IMR-90 (cell line): ENCODE data around the gene FGGY. TPM values are rescaled to one million over a fixed set of nuclear protein-coding genes. Genes with fewer than 3 reads are reported as not detected.

Experiments used
- ATAC-seq: fragments of 200-7000 bp; cut with Tn5 transposase; 2 replicates; pipeline ENCODE4 v1.9.1; 2020; ENCODE audit warnings: low read depth, mild to moderate bottlenecking, moderate library complexity
- BruUV-seq: library from RNA; stranded (reverse); fragments of 400-500 nt; replicated peaks from 2 replicates; lab custom pipeline; 2021; lab: Mats Ljungman, UMichigan
- CTCF ChIA-PET: fragments of 300-600 bp; formaldehyde crosslinking; extraction: SDS; loops from one replicate; lab custom pipeline; 2021; ENCODE audit warnings: antibody characterized with exemption; lab: Yijun Ruan, JAX
- POLR2A ChIA-PET: fragments of 300-600 bp; sonication (Branson Sonifier 250); formaldehyde crosslinking; loops from one replicate; lab custom pipeline; 2022; ENCODE audit warnings: antibody characterized with exemption; ENCODE audit not compliant: unreplicated experiment; lab: Charles Lee
- DNase-seq: peaks from one replicate; pipeline ENCODE4 v3.0.0; 2013
- H2AFZ ChIP-seq: replicated peaks from 2 replicates; pipeline ENCODE3; 2013; ENCODE audit warnings: low read length, mild to moderate bottlenecking; ENCODE audit not compliant: poor library complexity
- H2AK5ac ChIP-seq: 2 replicates; pipeline ENCODE4 v1.6.1; 2013; ENCODE audit warnings: low read depth, low read length, inconsistent platforms
- H2AK9ac ChIP-seq: replicated peaks from 2 replicates; pipeline ENCODE3; 2013; ENCODE audit warnings: mild to moderate bottlenecking, low read depth, low read length, moderate library complexity; ENCODE audit not compliant: poor library complexity
- H2BK120ac ChIP-seq: 2 replicates; pipeline ENCODE4 v1.6.1; 2013; ENCODE audit warnings: low read depth, low read length, inconsistent platforms
- H2BK15ac ChIP-seq: 3 replicates; pipeline ENCODE4 v1.6.1; 2013; ENCODE audit warnings: low read depth, low read length, inconsistent platforms
- H2BK20ac ChIP-seq: 2 replicates; pipeline ENCODE4 v1.6.1; 2013; ENCODE audit warnings: low read depth, mild to moderate bottlenecking, inconsistent platforms, low read length, moderate library complexity
- H2BK5ac ChIP-seq: 2 replicates; pipeline ENCODE4 v1.6.1; 2013; ENCODE audit warnings: mild to moderate bottlenecking, low read depth, low read length, inconsistent platforms; ENCODE audit not compliant: poor library complexity, severe bottlenecking
- H3K14ac ChIP-seq: replicated peaks from 2 replicates; pipeline ENCODE4 v1.6.1; 2013; ENCODE audit warnings: low read depth, low read length, inconsistent platforms
- H3K18ac ChIP-seq: 2 replicates; pipeline ENCODE4 v1.6.1; 2013; ENCODE audit warnings: low read depth, low read length, control low read depth
- H3K23ac ChIP-seq: 2 replicates; pipeline ENCODE4 v1.6.1; 2013; ENCODE audit warnings: low read depth, low read length, inconsistent platforms
- H3K27ac ChIP-seq: 2 replicates; pipeline ENCODE4 v1.5.1; 2013; ENCODE audit warnings: mild to moderate bottlenecking, control low read depth, low read length; ENCODE audit not compliant: insufficient read depth
- H3K27me3 ChIP-seq: 2 replicates; pipeline ENCODE4 v1.6.1; 2013; ENCODE audit warnings: low read length; ENCODE audit not compliant: control insufficient read depth, insufficient read depth
- H3K36me3 ChIP-seq: 2 replicates; pipeline ENCODE4 v1.6.1; 2013; ENCODE audit warnings: low read length, mixed read lengths; ENCODE audit not compliant: control insufficient read depth, insufficient read depth
- H3K4ac ChIP-seq: 2 replicates; pipeline ENCODE4 v1.6.1; 2013; ENCODE audit warnings: low read depth, low read length, inconsistent platforms
- H3K4me1 ChIP-seq: 2 replicates; pipeline ENCODE4 v1.6.1; 2013; ENCODE audit warnings: low read length, mixed read lengths; ENCODE audit not compliant: control insufficient read depth, insufficient read depth
- H3K4me2 ChIP-seq: 2 replicates; pipeline ENCODE4 v1.6.1; 2013; ENCODE audit warnings: low read depth, mild to moderate bottlenecking, control low read depth, low read length, moderate library complexity
- H3K4me3 ChIP-seq: 2 replicates; pipeline ENCODE4 v1.5.1; 2013; ENCODE audit warnings: low read depth, mild to moderate bottlenecking, control low read depth, low read length, moderate library complexity; ENCODE audit not compliant: insufficient read depth
- H3K56ac ChIP-seq: 2 replicates; pipeline ENCODE4 v1.6.1; 2013; ENCODE audit warnings: low read length, inconsistent platforms; ENCODE audit not compliant: insufficient read depth; ENCODE audit errors: extremely low read depth
- H3K79me1 ChIP-seq, 2 experiments: 2 replicates each; pipeline ENCODE4 v1.6.1; 2013; ENCODE audit warnings: low read length in 2 of 2, inconsistent platforms in 1 of 2, low read depth in 1 of 2
- H3K9ac ChIP-seq: 2 replicates; pipeline ENCODE4 v1.6.1; 2013; ENCODE audit warnings: low read depth, low read length, control low read depth
- H3K9me1 ChIP-seq: 2 replicates; pipeline ENCODE4 v1.6.1; 2013; ENCODE audit warnings: low read length, inconsistent platforms; ENCODE audit not compliant: insufficient read depth
- H3K9me3 ChIP-seq: 2 replicates; pipeline ENCODE4 v1.6.1; 2013; ENCODE audit warnings: low read length; ENCODE audit not compliant: control insufficient read depth, insufficient read depth
- H4K20me1 ChIP-seq: 2 replicates; pipeline ENCODE4 v1.6.1; 2013; ENCODE audit warnings: low read length, inconsistent platforms; ENCODE audit not compliant: insufficient read depth
- H4K5ac ChIP-seq: 2 replicates; pipeline ENCODE4 v1.6.1; 2013; ENCODE audit warnings: mild to moderate bottlenecking, low read depth, low read length, control low read depth
- H4K8ac ChIP-seq, 2 experiments: 2 replicates each; pipeline ENCODE4 v1.6.1; 2013; ENCODE audit warnings: low read depth in 2 of 2, low read length in 2 of 2, control low read depth in 1 of 2, inconsistent platforms in 1 of 2
- H4K91ac ChIP-seq: 2 replicates; pipeline ENCODE4 v1.6.1; 2013; ENCODE audit warnings: low read depth, low read length, inconsistent platforms; ENCODE audit not compliant: insufficient read depth
- BHLHE40 ChIP-seq: fragments of 150-350 bp; IDR thresholded peaks from 2 replicates; pipeline ENCODE4 v1.6.1; 2016; ENCODE audit warnings: mild to moderate bottlenecking, low read depth, low read length
- CEBPB ChIP-seq: IDR thresholded peaks from 2 replicates; pipeline ENCODE4 v1.6.1; 2012; ENCODE audit warnings: low read depth, low read length, improper control_type of control experiment
- CTCF ChIP-seq: conservative IDR thresholded peaks from 2 replicates; pipeline ENCODE4 v1.5.1; 2012; ENCODE audit warnings: mild to moderate bottlenecking, low read depth, low read length, improper control_type of control experiment
- POLR2A ChIP-seq: IDR thresholded peaks from 2 replicates; pipeline ENCODE4 v1.6.1; 2012; ENCODE audit warnings: mild to moderate bottlenecking, low read depth, low read length
- RFX5 ChIP-seq: IDR thresholded peaks from 2 replicates; pipeline ENCODE4 v1.8.0; 2012; ENCODE audit warnings: low read depth, mild to moderate bottlenecking, low read length, moderate library complexity
- SMC3 ChIP-seq: fragments of 150-350 bp; IDR thresholded peaks from 2 replicates; pipeline ENCODE4 v1.6.1; 2016; ENCODE audit warnings: low read depth, mild to moderate bottlenecking, antibody characterized with exemption, low read length, moderate library complexity
- WGBS, 2 experiments: methylation state at CpG; one replicate each; pipeline versions ENCODE4 v1.1.5 to v1.1.7; 2013; ENCODE audit warnings: missing lambda C conversion rate in 2 of 2; ENCODE audit not compliant: insufficient read length in 1 of 2; ENCODE audit errors: extremely low coverage in 2 of 2; 5-methylcytosine and 5-hydroxymethylcytosine counted together
- dilution Hi-C: fragments of 300-500 bp; cut with HindIII; formaldehyde crosslinking; loops from one replicate; pipeline ENCODE4 v1.14.3; 2018; ENCODE audit warnings: low sequenced_read_pairs; ENCODE audit not compliant: unreplicated experiment
- in situ Hi-C: fragments of 300-500 bp; cut with MboI; formaldehyde crosslinking; loops from 3 replicates; pipeline ENCODE4 v1.14.3; 2019; ENCODE audit warnings: low sequenced_read_pairs, inconsistent platforms, mixed read lengths
- intact Hi-C: fragments of 100-400 bp; cut with micrococcal nuclease; formaldehyde crosslinking; loops from 2 replicates; pipeline ENCODE4 v1.10.0; 2022
- polyA plus RNA-seq, 3 experiments: library from polyadenylated mRNA; depleted of rRNA; stranded (reverse); fragments of >200 nt; gene quantifications; 2 replicates each; pipeline ENCODE4 v1.2.3, GENCODE V29; 2012; ENCODE audit warnings: low replicate concordance in 1 of 3
- total RNA-seq: library from RNA; depleted of rRNA; stranded (reverse); fragments of >200 nt; gene quantifications from 2 replicates; pipeline ENCODE4 v1.2.3, GENCODE V29; 2012
- TF ChIP-seq, protein P1 (sequence below): fragments of 150-350 bp; IDR thresholded peaks from 2 replicates; pipeline ENCODE4 v1.6.1; 2017; ENCODE audit warnings: mild to moderate bottlenecking, antibody characterized with exemption, low read length, low read depth

The FGGY gene
- total and polyA plus RNA-seq, 2 of the 4 experiments (the other 2 are of a cell fraction), result 5.6 to 14.0 TPM

- ChIA-PET POLR2A (no interaction called here), CTCF (interaction anchor here (1.0 to 1.4 kb wide), 2 partner anchors 9 to 1017 kb away, joined by 3 to 4 read pairs; no protein-coding TSS in a partner anchor)
- H3K4ac ChIP-seq, result peak overlapping the region; percentile 47
- H3K9ac ChIP-seq, result no peak overlapping the region
- no peaks in the 10 kb centered on the region for H3K9me1 ChIP-seq
- no peaks in the 10 kb centered on the region for H3K79me1 ChIP-seq
- no peak overlapping the region for H2BK5ac ChIP-seq
- H3K4me3 ChIP-seq, result no peak overlapping the region
- no peak overlapping the region for H2AFZ ChIP-seq
- no peaks in the 10 kb centered on the region for H3K9me3 ChIP-seq
- TF ChIP-seq CEBPB (no peak), POLR2A (no peak), BHLHE40 (no peak), CTCF (no peak), RFX5 (no peak), SMC3 (no peak)
- TF ChIP-seq, protein P1, sequence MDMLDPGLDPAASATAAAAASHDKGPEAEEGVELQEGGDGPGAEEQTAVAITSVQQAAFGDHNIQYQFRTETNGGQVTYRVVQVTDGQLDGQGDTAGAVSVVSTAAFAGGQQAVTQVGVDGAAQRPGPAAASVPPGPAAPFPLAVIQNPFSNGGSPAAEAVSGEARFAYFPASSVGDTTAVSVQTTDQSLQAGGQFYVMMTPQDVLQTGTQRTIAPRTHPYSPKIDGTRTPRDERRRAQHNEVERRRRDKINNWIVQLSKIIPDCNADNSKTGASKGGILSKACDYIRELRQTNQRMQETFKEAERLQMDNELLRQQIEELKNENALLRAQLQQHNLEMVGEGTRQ, result no peak
- no peaks in the 10 kb centered on the region for H3K36me3 ChIP-seq
- in situ Hi-C loops (loop anchor here (5.0 to 25.0 kb wide), 3 partner anchors 970 to 1245 kb away; no protein-coding TSS in a partner anchor), dilution Hi-C loops (loop anchor here (25.0 kb wide), 1 partner anchor 1020 kb away; no protein-coding TSS in a partner anchor), intact Hi-C loops (loop anchor here (5.0 to 10.0 kb wide), 4 partner anchors 182 to 1212 kb away; partner anchors contain the start of gene OMA1)
- ATAC-seq (no peak), DNase-seq (no peak)
- H3K27me3 ChIP-seq, result no peaks in the 10 kb centered on the region; the same call in 1 of the 2 replicates
- H3K4me1 ChIP-seq, result peaks cover 2% of the 10 kb centered on the region; the same call in 1 of the 2 replicates
- no peaks in the 10 kb centered on the region for H4K20me1 ChIP-seq
- H3K56ac ChIP-seq, result no peak overlapping the region
- BruUV-seq, result no TSS peak
- no peak overlapping the region for H3K18ac ChIP-seq
- H2BK120ac ChIP-seq, result peak overlapping the region; percentile 41; the same call in 1 of the 2 replicates
- H3K27ac ChIP-seq, result no peak overlapping the region
- H2AK9ac ChIP-seq, result no peak overlapping the region
- H2BK15ac ChIP-seq, result peak overlapping the region; percentile 54; the same call in 1 of the 3 replicates
- peak overlapping the region; percentile 28; the same call in 1 of the 2 replicates for H2BK20ac ChIP-seq
- 0 out of 2 replicates have a peak overlapping the region, but pooled peaks have one; percentile 14 for H3K14ac ChIP-seq
- no peak overlapping the region for H3K23ac ChIP-seq
- H3K4me2 ChIP-seq, result no peak overlapping the region
- peak overlapping the region; percentile 31; the same call in 1 of the 2 replicates for H2AK5ac ChIP-seq
- no peak overlapping the region; a peak in 1 of 4 replicates for H4K8ac ChIP-seq
- H4K5ac ChIP-seq, result no peak overlapping the region
- H4K91ac ChIP-seq, result no peak overlapping the region
- no CpG with 5 or more reads among the region's 4 CpGs for WGBS, 2 experiments
These were observed 460.4 kb downstream of the FGGY start for GRCh38 chr1:59757197-59757747.
